HG02623 (cell line): ENCODE measurements around the gene KDM3A.
"Not testable (repeated sequence)": the region's sequence is repeated elsewhere in the genome, so short reads cannot be mapped to it uniquely, and the experiment has no call there.

Experiments
- ATAC-seq: cut with Tn5 transposase; IDR thresholded peaks from one replicate; pipeline ENCODE4 v1.9.1; 2021; ENCODE audit warnings: moderate library complexity; ENCODE audit not compliant: unreplicated experiment

KDM3A gene

GRCh38 chr2:86471637-86472036 lies 30.5 kb downstream of the KDM3A start:
- no peak for ATAC-seq

- no peak for ATAC-seq
Measured at GRCh38 chr2:86476092-86476491, 34.9 kb downstream of the KDM3A start.

GRCh38 chr2:86476918-86477317 lies 35.7 kb downstream of the KDM3A start:
- ATAC-seq: no peak

GRCh38 chr2:86477349-86477748 lies 36.2 kb downstream of the KDM3A start:
- ATAC-seq: no peak

- no peak for ATAC-seq
Measured at GRCh38 chr2:86480105-86480504, 38.9 kb downstream of the KDM3A start.

- ATAC-seq: no peak
Measured at GRCh38 chr2:86482034-86482433, 40.9 kb downstream of the KDM3A start.

GRCh38 chr2:86484385-86484784 lies 43.2 kb downstream of the KDM3A start:
- no peak for ATAC-seq

- no peak for ATAC-seq
Measured at GRCh38 chr2:86485103-86485502, 43.9 kb downstream of the KDM3A start.

- ATAC-seq: no peak
Measured at GRCh38 chr2:86485802-86486201, 44.6 kb downstream of the KDM3A start.

GRCh38 chr2:86487062-86487461 lies 45.9 kb downstream of the KDM3A start:
- no peak for ATAC-seq

GRCh38 chr2:86488561-86489250 lies 47.5 kb downstream of the KDM3A start:
- no peak for ATAC-seq

GRCh38 chr2:86489542-86489941 lies 48.4 kb downstream of the KDM3A start:
- ATAC-seq: no peak

GRCh38 chr2:86490245-86490644 lies 49.1 kb downstream of the KDM3A start:
- ATAC-seq: no peak

GRCh38 chr2:86491088-86491487 lies 49.9 kb downstream of the KDM3A start:
- ATAC-seq: no peak

GRCh38 chr2:86492048-86492453 lies 50.9 kb downstream of the KDM3A start:
- ATAC-seq: no peak

- not testable (repeated sequence) for ATAC-seq
Measured at GRCh38 chr2:86496391-86496790, 55.2 kb downstream of the KDM3A start.

GRCh38 chr2:86498468-86499260 lies 57.5 kb downstream of the KDM3A start:
- ATAC-seq: no peak

GRCh38 chr2:86499326-86499725 lies 58.2 kb downstream of the KDM3A start:
- ATAC-seq: no peak

GRCh38 chr2:86500325-86501083 lies 59.3 kb downstream of the KDM3A start:
- ATAC-seq: no peak

GRCh38 chr2:86507600-86507999 lies 66.4 kb downstream of the KDM3A start:
- no peak for ATAC-seq

GRCh38 chr2:86510436-86510933 lies 69.3 kb downstream of the KDM3A start:
- ATAC-seq: no peak
